ENCODE measurements around the gene MBD4. TPM values are rescaled to one million over a fixed set of nuclear protein-coding genes. Genes with fewer than 3 reads are reported as not detected.
"Not testable (repeated sequence)": the region's sequence is repeated elsewhere in the genome, so short reads cannot be mapped to it uniquely, and the experiment has no call there.

The MBD4 gene
- total RNA-seq, 2 donors from 2014 or later, result 20.6 to 34.0 TPM

GRCh38 chr3:129393271-129393670 is 46.5 kb downstream of the MBD4 start:
- 57% methylated on average over 6 of the region's 6 CpGs for WGBS
- intact Hi-C loops (cut with DNase I), result no loop called here
- H3K4me1 ChIP-seq (replicated peaks), result peaks cover 1% of the 10 kb centered on the region
- no peaks in the 10 kb centered on the region for H3K27me3 ChIP-seq (replicated peaks; ENCODE audit: insufficient read depth)
- H3K9me3 ChIP-seq, result no peaks in the 10 kb centered on the region
- no peak overlapping the region for H3K27ac ChIP-seq
- DNase-seq (ENCODE audit: low spot score), result no peak
- no peak for TF ChIP-seq POLR2A (IDR thresholded peaks at IDR 0.05)
- no peak for TF ChIP-seq POLR2AphosphoS5 (IDR thresholded peaks at IDR 0.05)
- TF ChIP-seq CTCF (IDR thresholded peaks at IDR 0.05), result no peak
- no peaks in the 10 kb centered on the region for H3K36me3 ChIP-seq
- H3K4me3 ChIP-seq, result no peak overlapping the region

GRCh38 chr3:129392106-129392887 is 47.5 kb downstream of the MBD4 start:
- intact Hi-C loops (cut with DNase I); H3K4me3 ChIP-seq; H3K27ac ChIP-seq; DNase-seq (ENCODE audit: low spot score); H3K36me3 ChIP-seq; H3K4me1 ChIP-seq (replicated peaks); H3K27me3 ChIP-seq (replicated peaks; ENCODE audit: insufficient read depth); H3K9me3 ChIP-seq: not testable (repeated sequence)
- 76% methylated on average over 8 of the region's 8 CpGs for WGBS

GRCh38 chr3:129391583-129391982 is 48.2 kb downstream of the MBD4 start:
- 61% methylated on average over 4 of the region's 4 CpGs for WGBS
- H3K9me3 ChIP-seq; H3K36me3 ChIP-seq; H3K4me1 ChIP-seq (replicated peaks); intact Hi-C loops (cut with DNase I); H3K4me3 ChIP-seq; H3K27me3 ChIP-seq (replicated peaks; ENCODE audit: insufficient read depth): not testable (repeated sequence)
- peak overlapping the region in 1 of 2 donors; percentile 41 for H3K27ac ChIP-seq
- DNase-seq (ENCODE audit: low spot score), result peak; percentile 48
- peak; percentile 38 for TF ChIP-seq POLR2AphosphoS5 (IDR thresholded peaks at IDR 0.05)

GRCh38 chr3:129389572-129389937 is 50.2 kb downstream of the MBD4 start:
- 74% methylated on average over 3 of the region's 3 CpGs for WGBS
- Histone ChIP-seq H3K9me3 (no peaks in the 10 kb centered on the region), H3K4me3 (no peak overlapping the region), H3K4me1 (replicated peaks) (no peaks in the 10 kb centered on the region), H3K36me3 (no peaks in the 10 kb centered on the region), H3K27ac (no peak overlapping the region), H3K27me3 (replicated peaks; ENCODE audit: insufficient read depth) (no peaks in the 10 kb centered on the region)
- intact Hi-C loops (cut with DNase I), result no loop called here
- DNase-seq (ENCODE audit: low spot score), result no peak
- TF ChIP-seq POLR2AphosphoS5 (IDR thresholded peaks at IDR 0.05) (no peak), CTCF (IDR thresholded peaks at IDR 0.05) (no peak), POLR2A (IDR thresholded peaks at IDR 0.05) (no peak)

GRCh38 chr3:129388791-129389571 is 50.8 kb downstream of the MBD4 start:
- 53% methylated on average over 8 of the region's 8 CpGs for WGBS
- H3K27me3 ChIP-seq (replicated peaks; ENCODE audit: insufficient read depth); H3K4me1 ChIP-seq (replicated peaks); H3K27ac ChIP-seq; H3K9me3 ChIP-seq; intact Hi-C loops (cut with DNase I); H3K4me3 ChIP-seq; H3K36me3 ChIP-seq; DNase-seq (ENCODE audit: low spot score): not testable (repeated sequence)

GRCh38 chr3:129387487-129387886 is 52.3 kb downstream of the MBD4 start:
- DNase-seq (ENCODE audit: low spot score), result no peak
- Histone ChIP-seq H3K27me3 (replicated peaks; ENCODE audit: insufficient read depth) (no peaks in the 10 kb centered on the region), H3K27ac (no peak overlapping the region), H3K9me3 (no peaks in the 10 kb centered on the region), H3K4me1 (replicated peaks) (no peaks in the 10 kb centered on the region), H3K36me3 (no peaks in the 10 kb centered on the region), H3K4me3 (no peak overlapping the region)
- TF ChIP-seq POLR2A (IDR thresholded peaks at IDR 0.05) (no peak), POLR2AphosphoS5 (IDR thresholded peaks at IDR 0.05) (no peak), CTCF (IDR thresholded peaks at IDR 0.05) (no peak)
- WGBS, result 87% methylated on average over 5 of the region's 5 CpGs
- intact Hi-C loops (cut with DNase I), result no loop called here

Measured in prostate gland (tissue), 2 donors.